ENCODE results near the gene MYH6. TPM values are rescaled to one million over a fixed set of nuclear protein-coding genes. Genes with fewer than 3 reads are reported as not detected.
A peak's percentile ranks its signal among the peaks of the same experiment; 100 is the strongest.

The MYH6 gene
- total RNA-seq, 2 experiments from 2014 or later = 0.08 to 0.10 TPM

DNA sequence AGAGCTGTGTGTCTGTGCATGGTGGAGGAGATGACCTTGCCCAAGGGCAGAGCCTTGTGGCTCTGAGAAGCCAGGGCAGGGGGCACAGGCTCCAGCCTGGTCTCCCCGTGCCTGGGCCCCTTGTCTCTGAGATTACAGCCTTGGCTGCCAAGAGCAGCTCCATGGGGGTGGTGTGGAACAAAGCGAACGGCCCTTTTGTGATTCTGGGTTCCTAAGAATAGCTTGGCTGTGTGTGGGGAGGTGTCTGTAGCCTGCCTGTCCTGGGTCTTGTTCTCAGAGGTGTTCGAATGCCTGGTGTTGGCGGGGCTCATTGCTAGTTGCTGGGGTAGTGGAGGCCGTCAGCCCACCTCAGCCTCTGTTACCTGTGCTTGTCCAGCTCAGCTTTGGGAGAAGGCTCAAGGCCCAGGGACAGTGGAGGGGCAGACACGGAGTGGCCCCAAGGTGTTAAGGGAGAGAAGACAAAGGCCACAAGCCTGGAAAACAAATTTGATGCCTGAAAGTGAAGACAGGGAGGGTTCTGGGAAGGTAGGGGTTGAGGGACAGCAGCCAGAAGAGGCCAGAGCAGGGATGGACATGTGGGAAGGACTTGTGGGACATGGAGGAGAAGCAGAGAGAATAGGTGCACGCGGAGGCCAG is 34.8 kb upstream of the MYH6 start:
- peak; percentile 12 for DNase-seq
- ChIA-PET CTCF (interaction anchor here (0.6 to 1.6 kb wide), 2 partner anchors 63 to 147 kb away, joined by 4 to 5 read pairs; no protein-coding TSS in a partner anchor), POLR2A (no interaction called here)
- Mint-ChIP-seq H3K9me3 (no peaks in the 10 kb centered on the region), H3K27me3 (peaks cover 4% of the 10 kb centered on the region), H3K36me3 (ENCODE audit: low read depth) (no peaks in the 10 kb centered on the region), H3K27ac (no peak overlapping the region), H3K4me3 (no peak overlapping the region), H3K4me1 (peaks cover 8% of the 10 kb centered on the region)

DNA sequence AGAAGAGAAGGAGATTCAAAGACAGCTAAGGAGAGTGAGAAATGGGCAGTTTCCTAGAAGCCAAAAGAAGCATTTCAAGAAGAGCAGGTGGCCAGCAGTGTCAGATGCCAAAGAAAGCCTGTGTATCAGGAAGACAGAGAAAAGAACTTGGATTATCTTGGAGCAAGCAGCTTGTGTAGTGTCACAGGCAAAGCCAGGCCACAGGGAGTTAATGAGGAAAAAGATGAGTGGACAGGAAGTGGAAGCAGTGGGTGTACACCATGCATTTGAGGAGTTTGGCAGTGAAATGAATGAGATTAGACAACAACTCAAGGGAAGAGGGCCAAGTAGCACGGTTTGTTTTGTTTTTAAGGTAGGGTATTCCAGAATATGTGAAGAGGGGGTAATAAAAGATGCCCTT is 33.0 kb upstream of the MYH6 start:
- CTCF ChIA-PET = no interaction called here
- POLR2A ChIA-PET = no interaction called here

DNA sequence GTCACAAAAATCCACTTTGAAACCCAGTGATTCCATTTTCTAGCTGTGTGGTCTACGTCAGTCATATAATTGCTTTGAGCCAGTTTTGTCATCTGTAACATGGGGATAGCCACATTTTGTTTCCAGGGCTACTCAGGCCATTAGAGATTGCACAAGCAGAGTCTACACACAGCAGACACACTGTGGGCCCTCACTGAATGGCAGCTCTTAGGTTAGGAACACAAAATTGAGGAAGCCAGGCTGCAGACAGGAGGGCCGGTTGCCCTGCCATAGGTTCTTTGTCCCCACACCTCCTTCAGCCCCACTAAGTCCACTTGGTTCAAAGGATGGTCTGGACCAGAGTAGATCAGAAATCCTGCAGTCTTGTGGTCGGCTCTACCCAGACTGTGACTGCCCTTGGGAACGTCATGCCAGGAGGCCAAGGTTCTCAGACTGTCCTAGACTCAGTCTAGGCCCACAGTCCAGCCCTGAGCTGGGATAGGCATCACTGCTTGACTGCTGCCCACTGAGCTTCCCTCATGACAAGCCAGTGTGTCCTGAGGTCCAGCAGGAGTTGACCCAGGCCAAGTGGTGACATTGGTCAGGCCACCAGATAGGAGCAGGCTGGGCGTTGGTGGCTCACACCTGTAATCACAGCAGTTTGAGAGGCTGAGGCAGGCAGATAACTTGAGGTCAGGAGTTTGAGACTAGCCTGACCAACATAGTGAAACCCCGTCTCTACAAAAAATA is 31.2 kb upstream of the MYH6 start:
- Mint-ChIP-seq H3K9me3 (no peaks in the 10 kb centered on the region), H3K27me3 (peaks cover 10% of the 10 kb centered on the region), H3K36me3 (ENCODE audit: low read depth) (no peaks in the 10 kb centered on the region), H3K27ac (no peak overlapping the region), H3K4me1 (no peaks in the 10 kb centered on the region), H3K4me3 (no peak overlapping the region)
- ChIA-PET CTCF (no interaction called here), POLR2A (no interaction called here)
- DNase-seq = peak; percentile 7

More for the DNA sequence above, 33.0 kb upstream of the MYH6 start:
- DNase-seq = peak; percentile 4
- Mint-ChIP-seq H3K27me3 (peaks cover 4% of the 10 kb centered on the region), H3K9me3 (no peaks in the 10 kb centered on the region), H3K27ac (no peak overlapping the region), H3K4me1 (no peaks in the 10 kb centered on the region), H3K36me3 (ENCODE audit: low read depth) (no peaks in the 10 kb centered on the region), H3K4me3 (no peak overlapping the region)

DNA sequence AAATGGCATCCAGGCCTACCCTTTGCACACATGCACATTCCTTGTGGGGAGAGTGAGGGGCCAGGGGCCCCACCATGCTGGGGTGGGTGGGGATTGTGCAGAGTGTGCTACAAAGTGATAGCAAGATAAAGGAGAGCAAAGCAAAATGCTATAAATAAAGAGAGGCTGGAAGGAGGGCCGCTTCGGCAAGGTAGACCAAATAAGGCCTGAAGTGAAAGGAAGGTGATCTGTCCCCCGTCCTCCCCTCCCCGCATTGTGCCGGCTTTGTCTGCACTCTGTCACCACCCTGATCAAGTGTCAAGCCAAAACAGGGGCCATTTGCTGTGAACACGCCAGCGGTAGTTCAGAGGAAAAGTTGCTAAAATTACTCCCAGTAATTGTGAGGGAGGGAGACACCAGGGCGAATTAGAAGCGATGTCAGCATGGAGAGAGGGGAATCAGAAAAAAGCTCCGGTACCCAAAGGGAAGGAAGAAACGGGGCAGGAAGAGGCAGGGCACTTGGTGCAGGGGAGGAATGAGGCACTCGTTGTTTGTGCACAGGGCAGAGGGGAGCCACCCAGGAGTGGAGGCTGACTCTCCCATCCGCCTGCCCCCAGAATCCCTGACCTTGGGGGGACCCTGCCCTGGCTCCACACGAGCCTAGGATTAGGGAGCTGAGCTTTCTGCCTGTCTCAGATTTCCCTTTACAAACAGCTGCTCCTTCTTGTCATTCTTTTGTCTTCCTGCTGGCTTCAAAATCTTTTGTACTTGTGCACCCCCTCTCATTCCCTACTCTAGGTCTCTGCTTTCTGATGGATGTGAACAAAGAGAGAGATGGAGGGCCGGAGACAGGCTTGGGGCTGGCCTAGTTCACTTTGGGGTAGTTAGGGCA is 30.3 kb upstream of the MYH6 start:
- no peak overlapping the region for H3K27ac Mint-ChIP-seq

DNA sequence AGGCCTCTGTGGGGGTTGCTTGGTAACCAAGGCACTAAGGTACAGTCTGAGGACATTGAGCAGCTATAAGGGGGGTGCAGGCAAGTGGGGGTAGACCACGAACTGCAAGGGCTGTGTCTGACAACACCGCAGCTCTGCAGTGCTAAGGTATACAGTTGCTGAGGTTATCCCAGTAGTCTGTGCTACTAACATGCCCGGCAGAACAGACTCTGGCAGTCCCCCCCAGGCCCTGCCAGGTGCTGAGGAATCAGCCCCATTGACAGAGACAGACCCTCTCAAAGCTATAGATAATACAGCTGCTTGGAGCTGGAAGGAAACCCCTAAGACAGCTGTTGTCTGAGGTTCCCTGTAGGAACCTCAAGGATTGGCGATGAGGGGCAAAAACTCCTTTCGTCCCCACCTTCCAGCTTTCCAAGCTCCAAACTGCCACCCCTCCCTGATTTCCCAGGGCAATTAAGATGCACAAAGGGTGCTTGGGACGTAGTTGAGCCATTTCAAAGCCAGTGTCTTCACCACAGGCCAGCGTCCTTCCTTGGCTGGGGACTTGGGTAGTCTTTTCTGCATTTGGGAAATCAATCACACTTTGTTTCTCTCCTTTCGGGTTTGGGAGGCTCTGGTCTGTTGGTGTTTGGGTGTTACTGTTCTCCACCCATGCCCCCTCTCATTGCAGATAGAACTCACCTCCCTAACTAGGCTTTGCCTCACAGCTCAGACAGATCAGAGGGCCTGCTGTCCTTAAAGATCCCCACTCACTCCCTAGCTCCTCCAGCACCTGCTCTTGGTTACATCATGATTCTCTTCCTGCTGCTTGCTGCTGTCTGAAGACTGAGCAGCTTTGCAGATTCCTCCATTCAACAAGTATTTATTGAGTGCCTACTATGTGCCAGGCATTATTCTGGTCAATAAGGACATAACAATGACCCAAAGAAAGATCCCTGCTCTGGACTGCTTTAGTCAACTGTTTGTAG is 29.3 kb upstream of the MYH6 start:
- DNase-seq = peak; percentile 10
- no peaks in the 10 kb centered on the region for H3K4me1 Mint-ChIP-seq
- H3K4me3 Mint-ChIP-seq = no peak overlapping the region
- peaks cover 6% of the 10 kb centered on the region for H3K27me3 Mint-ChIP-seq
- CTCF ChIA-PET = no interaction called here
- no peak overlapping the region for H3K27ac Mint-ChIP-seq
- POLR2A ChIA-PET = no interaction called here
- no peaks in the 10 kb centered on the region for H3K9me3 Mint-ChIP-seq
- no peaks in the 10 kb centered on the region for H3K36me3 Mint-ChIP-seq (ENCODE audit: low read depth)

More for the DNA sequence above, 30.3 kb upstream of the MYH6 start:
- Mint-ChIP-seq H3K4me1 (no peaks in the 10 kb centered on the region), H3K27me3 (peaks cover 10% of the 10 kb centered on the region), H3K36me3 (ENCODE audit: low read depth) (no peaks in the 10 kb centered on the region), H3K9me3 (no peaks in the 10 kb centered on the region), H3K4me3 (no peak overlapping the region)
- POLR2A ChIA-PET = no interaction called here
- peak; percentile 5 for DNase-seq
- CTCF ChIA-PET = no interaction called here

DNA sequence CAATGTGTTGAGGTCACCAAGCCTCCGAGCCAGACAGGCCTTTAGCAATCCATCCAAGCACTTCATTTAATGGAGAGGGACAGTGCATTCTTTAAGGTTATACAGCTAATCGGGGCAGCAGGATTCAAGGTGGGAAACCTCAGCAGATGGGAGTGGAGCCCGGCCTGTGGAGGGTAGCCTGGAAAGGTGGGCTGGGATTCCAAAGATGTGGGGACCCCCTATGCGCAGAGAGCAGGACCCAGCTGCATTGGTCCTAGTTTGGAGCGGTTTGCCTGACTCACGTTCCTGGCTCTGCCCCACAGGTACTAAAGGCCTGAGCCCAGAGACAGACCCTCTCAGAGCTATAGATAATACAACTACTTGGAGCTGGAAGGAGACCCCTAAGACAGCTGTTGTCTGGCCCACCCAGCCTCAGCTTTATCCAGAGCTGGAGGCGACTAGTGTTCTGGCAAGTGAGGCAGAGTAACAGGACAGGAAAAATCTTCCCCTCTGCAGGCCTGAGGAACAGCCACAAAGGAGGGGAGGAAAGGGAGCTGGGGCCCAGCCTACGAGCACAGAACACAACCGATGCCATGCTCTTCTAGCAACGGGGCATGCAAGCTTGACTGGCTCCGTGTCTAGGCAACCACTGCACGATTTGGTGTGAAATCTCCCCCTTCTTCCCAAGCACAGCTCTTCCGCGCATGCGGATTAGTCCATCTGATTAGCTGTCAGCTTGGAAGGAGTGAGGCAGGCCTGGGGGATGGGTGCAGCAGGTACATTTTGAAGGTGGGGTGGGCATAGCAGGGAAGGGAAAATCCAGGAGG is 28.5 kb upstream of the MYH6 start:
- Mint-ChIP-seq H3K9me3 (no peaks in the 10 kb centered on the region), H3K36me3 (ENCODE audit: low read depth) (no peaks in the 10 kb centered on the region), H3K27me3 (peaks cover 6% of the 10 kb centered on the region), H3K4me1 (no peaks in the 10 kb centered on the region), H3K4me3 (no peak overlapping the region), H3K27ac (no peak overlapping the region)
- DNase-seq = no peak
- POLR2A ChIA-PET = no interaction called here
- CTCF ChIA-PET = interaction anchor here (1.0 to 1.2 kb wide), 2 partner anchors 11 to 195 kb away, joined by 3 read pairs; no protein-coding TSS in a partner anchor

DNA sequence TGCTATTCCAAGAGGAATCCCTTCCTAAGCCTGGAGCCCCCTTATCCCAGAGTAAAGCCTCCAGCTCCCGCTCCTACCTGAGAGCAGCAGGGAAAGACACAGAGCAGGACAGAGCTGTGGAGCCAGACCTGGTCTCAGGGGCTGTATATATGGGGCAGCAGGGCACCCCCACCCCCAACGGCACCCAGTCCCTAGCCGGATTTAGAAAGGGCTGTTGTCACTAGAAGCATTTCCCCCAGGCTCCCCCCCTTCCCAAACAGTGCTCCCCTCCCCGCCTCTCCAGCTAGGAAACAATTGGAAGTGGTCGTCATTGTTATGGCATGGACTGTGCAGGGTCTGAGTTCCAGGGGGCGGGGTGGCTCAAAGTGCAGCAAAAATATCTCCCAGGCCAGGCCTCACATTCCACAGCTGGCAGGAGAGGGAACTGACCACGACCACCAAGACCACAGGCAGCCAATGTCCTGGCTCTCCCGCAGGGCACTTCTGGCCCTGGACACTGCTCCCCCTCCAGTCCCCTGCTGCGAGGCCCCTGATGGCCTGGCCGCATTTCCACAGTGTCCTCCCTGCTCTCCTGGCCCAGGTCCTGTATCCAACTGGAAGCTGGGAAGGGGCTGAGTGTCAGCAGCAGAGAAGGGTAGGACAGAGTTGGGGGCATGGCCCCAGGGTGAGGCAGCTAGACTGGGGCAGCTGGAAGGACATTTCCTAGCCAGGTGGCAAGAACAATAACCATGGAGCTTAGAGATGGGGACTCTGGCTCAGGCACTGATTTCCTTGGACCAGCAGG is 27.7 kb upstream of the MYH6 start, which contains the start of gene MYH7:
TSS of gene MYH7 (minus strand) at position 118 of the 784 bp plus-strand sequence. CDS start 1,928 bp downstream, outside the sequence.
- CTCF ChIA-PET = interaction anchor here (1.0 to 1.2 kb wide), 2 partner anchors 12 to 196 kb away, joined by 3 read pairs; no protein-coding TSS in a partner anchor
- H3K9me3 Mint-ChIP-seq = no peaks in the 10 kb centered on the region
- H3K36me3 Mint-ChIP-seq (ENCODE audit: low read depth) = no peaks in the 10 kb centered on the region
- POLR2A ChIA-PET = no interaction called here
- DNase-seq = no peak
- peaks cover 6% of the 10 kb centered on the region for H3K27me3 Mint-ChIP-seq
- no peak within 1 kb of the TSS for H3K27ac Mint-ChIP-seq
- no peaks in the 10 kb centered on the region for H3K4me1 Mint-ChIP-seq
- H3K4me3 Mint-ChIP-seq = no peak within 1 kb of the TSS

DNA sequence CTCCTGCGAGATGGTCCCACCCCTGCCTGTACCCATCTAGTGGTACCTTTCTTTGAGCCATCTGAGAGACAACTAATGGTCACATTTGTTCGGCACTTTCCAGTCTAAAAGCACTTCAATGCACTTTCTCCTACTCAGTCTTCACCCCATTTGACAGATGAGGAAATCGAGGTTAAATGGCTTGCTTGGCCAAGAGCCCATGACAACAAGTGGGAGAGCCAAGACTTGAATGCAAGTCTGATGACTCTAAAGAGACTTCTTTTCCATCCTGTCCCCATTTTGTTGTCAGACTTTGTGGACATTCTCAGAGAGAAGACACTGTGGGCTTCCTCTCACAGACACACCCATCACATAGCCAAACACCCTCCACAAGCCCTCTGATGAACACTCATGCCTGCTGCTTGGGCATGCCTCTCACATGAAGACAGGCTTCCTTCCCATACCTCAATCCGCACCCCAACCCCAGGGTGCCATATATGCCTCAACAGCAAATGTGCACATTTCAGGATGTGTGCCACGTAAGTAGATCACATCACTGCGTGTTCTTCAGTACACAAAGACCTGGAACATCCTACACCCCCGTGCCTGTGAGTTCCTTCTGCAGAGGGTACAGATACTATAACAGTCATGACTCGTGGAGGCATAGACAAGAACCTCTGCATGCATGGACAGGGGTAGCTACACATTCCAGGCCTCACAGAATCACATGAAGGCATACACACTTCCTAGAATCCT is 26.6 kb upstream of the MYH6 start:
- Mint-ChIP-seq H3K36me3 (ENCODE audit: low read depth) (no peaks in the 10 kb centered on the region), H3K9me3 (no peaks in the 10 kb centered on the region), H3K27ac (no peak overlapping the region), H3K4me1 (no peaks in the 10 kb centered on the region), H3K27me3 (peaks cover 6% of the 10 kb centered on the region), H3K4me3 (no peak overlapping the region)
- POLR2A ChIA-PET = no interaction called here
- CTCF ChIA-PET = no interaction called here
- no peak for DNase-seq

DNA sequence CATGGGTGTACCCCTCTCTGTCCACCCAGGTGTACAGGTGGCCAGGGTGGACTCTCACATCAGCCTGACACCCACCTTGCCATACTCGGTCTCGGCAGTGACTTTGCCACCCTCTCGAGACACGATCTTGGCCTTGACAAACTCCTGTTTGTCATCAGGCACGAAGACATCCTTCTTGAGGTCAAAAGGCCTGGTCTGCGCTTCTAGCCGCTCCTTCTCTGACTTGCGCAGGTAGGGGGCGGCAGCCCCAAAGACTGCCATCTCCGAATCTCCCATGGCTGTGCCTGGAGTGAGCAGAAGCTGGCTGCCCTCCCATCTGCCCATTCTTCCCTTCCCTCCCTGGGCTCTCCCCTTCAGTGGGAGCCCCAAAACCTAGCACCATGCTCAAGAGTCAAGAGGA is 25.4 kb upstream of the MYH6 start:
- ChIA-PET CTCF (no interaction called here), POLR2A (no interaction called here)
- Mint-ChIP-seq H3K36me3 (ENCODE audit: low read depth) (no peaks in the 10 kb centered on the region), H3K4me1 (no peaks in the 10 kb centered on the region), H3K9me3 (no peaks in the 10 kb centered on the region), H3K27ac (no peak overlapping the region), H3K27me3 (peaks cover 6% of the 10 kb centered on the region), H3K4me3 (no peak overlapping the region)
- DNase-seq = no peak

DNA sequence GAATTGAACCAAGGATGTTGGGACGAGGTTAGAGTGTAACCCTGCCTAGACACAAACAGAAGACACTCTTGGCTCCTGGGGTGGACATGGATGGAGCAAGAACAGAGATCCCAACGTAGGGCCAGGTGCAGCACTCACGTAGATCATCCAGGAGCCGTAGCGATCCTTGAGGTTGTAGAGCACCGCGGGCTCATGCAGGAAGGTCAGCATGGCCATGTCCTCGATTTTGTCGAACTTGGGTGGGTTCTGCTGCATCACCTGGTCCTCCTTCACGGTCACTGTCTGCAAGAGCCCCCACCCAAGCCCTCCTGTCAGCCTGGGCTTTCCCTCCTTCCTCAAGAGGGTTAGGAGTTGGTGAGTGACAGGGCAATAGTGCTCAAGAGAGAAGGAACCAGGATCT is 24.9 kb upstream of the MYH6 start:
- H3K27ac Mint-ChIP-seq = no peak overlapping the region
- H3K4me1 Mint-ChIP-seq = no peaks in the 10 kb centered on the region
- DNase-seq = no peak
- no peak overlapping the region for H3K4me3 Mint-ChIP-seq
- peaks cover 6% of the 10 kb centered on the region for H3K27me3 Mint-ChIP-seq
- CTCF ChIA-PET = no interaction called here
- no peaks in the 10 kb centered on the region for H3K9me3 Mint-ChIP-seq
- POLR2A ChIA-PET = no interaction called here
- no peaks in the 10 kb centered on the region for H3K36me3 Mint-ChIP-seq (ENCODE audit: low read depth)

Measured in activated CD4-positive, alpha-beta memory T cell treated with anti-CD3 and anti-CD28 coated beads, Interleukin-2, amount 10 ng/mL, durations not matched to agents 7 days and 5 days (primary cell).